IMR-90 (cell line): ENCODE measurements around the gene DPH7. TPM values are rescaled to one million over a fixed set of nuclear protein-coding genes. Genes with fewer than 3 reads are reported as not detected.
A peak's percentile ranks its signal among the peaks of the same experiment; 100 is the strongest.

ENCODE experiments used
- ATAC-seq: fragments of 200-7000 bp; cut with Tn5 transposase; 2 replicates; pipeline ENCODE4 v1.9.1; 2020; ENCODE audit warnings: low read depth, mild to moderate bottlenecking, moderate library complexity
- BruUV-seq: library from RNA; stranded (reverse); fragments of 400-500 nt; replicated peaks from 2 replicates; lab custom pipeline; 2021; lab: Mats Ljungman, UMichigan
- CTCF ChIA-PET: fragments of 300-600 bp; formaldehyde crosslinking; extraction: SDS; loops from one replicate; lab custom pipeline; 2021; ENCODE audit warnings: antibody characterized with exemption; lab: Yijun Ruan, JAX
- POLR2A ChIA-PET: fragments of 300-600 bp; sonication (Branson Sonifier 250); formaldehyde crosslinking; loops from one replicate; lab custom pipeline; 2022; ENCODE audit warnings: antibody characterized with exemption; ENCODE audit not compliant: unreplicated experiment; lab: Charles Lee
- DNase-seq: peaks from one replicate; pipeline ENCODE4 v3.0.0; 2013
- H2AFZ ChIP-seq: replicated peaks from 2 replicates; pipeline ENCODE3; 2013; ENCODE audit warnings: low read length, mild to moderate bottlenecking; ENCODE audit not compliant: poor library complexity
- H2AK5ac ChIP-seq: 2 replicates; pipeline ENCODE4 v1.6.1; 2013; ENCODE audit warnings: low read depth, low read length, inconsistent platforms
- H2AK9ac ChIP-seq: replicated peaks from 2 replicates; pipeline ENCODE3; 2013; ENCODE audit warnings: mild to moderate bottlenecking, low read depth, low read length, moderate library complexity; ENCODE audit not compliant: poor library complexity
- H2BK120ac ChIP-seq: 2 replicates; pipeline ENCODE4 v1.6.1; 2013; ENCODE audit warnings: low read depth, low read length, inconsistent platforms
- H2BK15ac ChIP-seq: 3 replicates; pipeline ENCODE4 v1.6.1; 2013; ENCODE audit warnings: low read depth, low read length, inconsistent platforms
- H2BK20ac ChIP-seq: 2 replicates; pipeline ENCODE4 v1.6.1; 2013; ENCODE audit warnings: low read depth, mild to moderate bottlenecking, inconsistent platforms, low read length, moderate library complexity
- H2BK5ac ChIP-seq: 2 replicates; pipeline ENCODE4 v1.6.1; 2013; ENCODE audit warnings: mild to moderate bottlenecking, low read depth, low read length, inconsistent platforms; ENCODE audit not compliant: poor library complexity, severe bottlenecking
- H3K14ac ChIP-seq: replicated peaks from 2 replicates; pipeline ENCODE4 v1.6.1; 2013; ENCODE audit warnings: low read depth, low read length, inconsistent platforms
- H3K18ac ChIP-seq: 2 replicates; pipeline ENCODE4 v1.6.1; 2013; ENCODE audit warnings: low read depth, low read length, control low read depth
- H3K23ac ChIP-seq: 2 replicates; pipeline ENCODE4 v1.6.1; 2013; ENCODE audit warnings: low read depth, low read length, inconsistent platforms
- H3K27ac ChIP-seq: 2 replicates; pipeline ENCODE4 v1.5.1; 2013; ENCODE audit warnings: mild to moderate bottlenecking, control low read depth, low read length; ENCODE audit not compliant: insufficient read depth
- H3K27me3 ChIP-seq: 2 replicates; pipeline ENCODE4 v1.6.1; 2013; ENCODE audit warnings: low read length; ENCODE audit not compliant: control insufficient read depth, insufficient read depth
- H3K36me3 ChIP-seq: 2 replicates; pipeline ENCODE4 v1.6.1; 2013; ENCODE audit warnings: low read length, mixed read lengths; ENCODE audit not compliant: control insufficient read depth, insufficient read depth
- H3K4ac ChIP-seq: 2 replicates; pipeline ENCODE4 v1.6.1; 2013; ENCODE audit warnings: low read depth, low read length, inconsistent platforms
- H3K4me1 ChIP-seq: 2 replicates; pipeline ENCODE4 v1.6.1; 2013; ENCODE audit warnings: low read length, mixed read lengths; ENCODE audit not compliant: control insufficient read depth, insufficient read depth
- H3K4me2 ChIP-seq: 2 replicates; pipeline ENCODE4 v1.6.1; 2013; ENCODE audit warnings: low read depth, mild to moderate bottlenecking, control low read depth, low read length, moderate library complexity
- H3K4me3 ChIP-seq: 2 replicates; pipeline ENCODE4 v1.5.1; 2013; ENCODE audit warnings: low read depth, mild to moderate bottlenecking, control low read depth, low read length, moderate library complexity; ENCODE audit not compliant: insufficient read depth
- H3K56ac ChIP-seq: 2 replicates; pipeline ENCODE4 v1.6.1; 2013; ENCODE audit warnings: low read length, inconsistent platforms; ENCODE audit not compliant: insufficient read depth; ENCODE audit errors: extremely low read depth
- H3K79me1 ChIP-seq, 2 experiments: 2 replicates each; pipeline ENCODE4 v1.6.1; 2013; ENCODE audit warnings: low read length in 2 of 2, inconsistent platforms in 1 of 2, low read depth in 1 of 2
- H3K9ac ChIP-seq: 2 replicates; pipeline ENCODE4 v1.6.1; 2013; ENCODE audit warnings: low read depth, low read length, control low read depth
- H3K9me1 ChIP-seq: 2 replicates; pipeline ENCODE4 v1.6.1; 2013; ENCODE audit warnings: low read length, inconsistent platforms; ENCODE audit not compliant: insufficient read depth
- H3K9me3 ChIP-seq: 2 replicates; pipeline ENCODE4 v1.6.1; 2013; ENCODE audit warnings: low read length; ENCODE audit not compliant: control insufficient read depth, insufficient read depth
- H4K20me1 ChIP-seq: 2 replicates; pipeline ENCODE4 v1.6.1; 2013; ENCODE audit warnings: low read length, inconsistent platforms; ENCODE audit not compliant: insufficient read depth
- H4K5ac ChIP-seq: 2 replicates; pipeline ENCODE4 v1.6.1; 2013; ENCODE audit warnings: mild to moderate bottlenecking, low read depth, low read length, control low read depth
- H4K8ac ChIP-seq, 2 experiments: 2 replicates each; pipeline ENCODE4 v1.6.1; 2013; ENCODE audit warnings: low read depth in 2 of 2, low read length in 2 of 2, control low read depth in 1 of 2, inconsistent platforms in 1 of 2
- H4K91ac ChIP-seq: 2 replicates; pipeline ENCODE4 v1.6.1; 2013; ENCODE audit warnings: low read depth, low read length, inconsistent platforms; ENCODE audit not compliant: insufficient read depth
- CHD1 ChIP-seq: IDR thresholded peaks from 2 replicates; pipeline ENCODE4 v1.6.1; 2012; ENCODE audit warnings: low read depth, low read length, improper control_type of control experiment
- NFE2L2 ChIP-seq: fragments of 150-350 bp; IDR thresholded peaks from 2 replicates; pipeline ENCODE4 v1.6.1; 2016; ENCODE audit warnings: low read depth, mild to moderate bottlenecking, low read length
- RCOR1 ChIP-seq: IDR thresholded peaks from 2 replicates; pipeline ENCODE4 v1.6.1; 2012; ENCODE audit warnings: mild to moderate bottlenecking, low read length, improper control_type of control experiment; ENCODE audit not compliant: insufficient replicate concordance
- SMC3 ChIP-seq: fragments of 150-350 bp; IDR thresholded peaks from 2 replicates; pipeline ENCODE4 v1.6.1; 2016; ENCODE audit warnings: low read depth, mild to moderate bottlenecking, antibody characterized with exemption, low read length, moderate library complexity
- USF2 ChIP-seq: fragments of 150-350 bp; IDR thresholded peaks from 2 replicates; pipeline ENCODE4 v1.6.1; 2017; ENCODE audit warnings: mild to moderate bottlenecking, antibody characterized with exemption, low read length, low read depth
- WGBS, 2 experiments: methylation state at CpG; one replicate each; pipeline versions ENCODE4 v1.1.5 to v1.1.7; 2013; ENCODE audit warnings: missing lambda C conversion rate in 2 of 2; ENCODE audit not compliant: insufficient read length in 1 of 2; ENCODE audit errors: extremely low coverage in 2 of 2; 5-methylcytosine and 5-hydroxymethylcytosine counted together
- dilution Hi-C: fragments of 300-500 bp; cut with HindIII; formaldehyde crosslinking; loops from one replicate; pipeline ENCODE4 v1.14.3; 2018; ENCODE audit warnings: low sequenced_read_pairs; ENCODE audit not compliant: unreplicated experiment
- in situ Hi-C: fragments of 300-500 bp; cut with MboI; formaldehyde crosslinking; loops from 3 replicates; pipeline ENCODE4 v1.14.3; 2019; ENCODE audit warnings: low sequenced_read_pairs, inconsistent platforms, mixed read lengths
- intact Hi-C: fragments of 100-400 bp; cut with micrococcal nuclease; formaldehyde crosslinking; loops from 2 replicates; pipeline ENCODE4 v1.10.0; 2022
- polyA plus RNA-seq, 3 experiments: library from polyadenylated mRNA; depleted of rRNA; stranded (reverse); fragments of >200 nt; gene quantifications; 2 replicates each; pipeline ENCODE4 v1.2.3, GENCODE V29; 2012; ENCODE audit warnings: low replicate concordance in 1 of 3
- total RNA-seq: library from RNA; depleted of rRNA; stranded (reverse); fragments of >200 nt; gene quantifications from 2 replicates; pipeline ENCODE4 v1.2.3, GENCODE V29; 2012

DPH7 gene
- total and polyA plus RNA-seq, 2 of the 4 experiments (the other 2 are of a cell fraction) = 12.5 to 33.7 TPM

- TF ChIP-seq USF2 = no peak
- TF ChIP-seq NFE2L2 = no peak
Observed at GRCh38 chr9:137606734-137607138, 28.0 kb upstream of the DPH7 start (continued).

- Histone ChIP-seq H2BK5ac (no peak overlapping the region), H2BK120ac (no peak overlapping the region), H3K4me3 (peak overlapping the region; percentile 84), H3K18ac (no peak overlapping the region), H3K36me3 (no peaks in the 10 kb centered on the region), H4K91ac (no peak overlapping the region; the same call in 1 of the 2 replicates), H2AK9ac (peak overlapping the region; percentile 92), H3K23ac (0 out of 2 replicates have a peak overlapping the region, but pooled peaks have one; percentile 0), H3K56ac (no peak overlapping the region), H4K5ac (no peak overlapping the region), H3K27ac (no peak overlapping the region; the same call in 1 of the 2 replicates), H3K9me3 (no peaks in the 10 kb centered on the region), H3K4me2 (peak overlapping the region; percentile 88), H2AFZ (peak overlapping the region; percentile 96), H2BK15ac (no peak overlapping the region), H3K4ac (no peak overlapping the region), H3K4me1 (peaks cover 15% of the 10 kb centered on the region), H3K79me1 (peaks cover 6 to 35% of the 10 kb centered on the region in 2 experiments; a peak in 3 of 4 replicates), H4K8ac (0 out of 4 replicates have a peak overlapping the region, but pooled peaks of 1 of the 2 experiments have one; percentile 39), H2AK5ac (no peak overlapping the region), H4K20me1 (peaks cover 19% of the 10 kb centered on the region), H2BK20ac (no peak overlapping the region), H3K27me3 (peaks cover 5% of the 10 kb centered on the region; the same call in 1 of the 2 replicates), H3K9ac (peak overlapping the region; percentile 80), H3K14ac (no peak overlapping the region), H3K9me1 (0 out of 2 replicates have a peak, but pooled peaks cover 3% of the 10 kb centered on the region)
- 9% methylated on average over 35 of the region's 57 CpGs; no CpG with 5 or more reads in 1 of the 2 experiments for WGBS, 2 experiments
- BruUV-seq = no TSS peak
- POLR2A ChIA-PET = no interaction called here
- TF ChIP-seq SMC3 (no peak), CHD1 (0 out of 2 replicates have a peak, but pooled peaks have one; percentile 52), RCOR1 (peak; percentile 25)
- ATAC-seq (peak; percentile 6), DNase-seq (no peak)
- CTCF ChIA-PET = no interaction called here
- in situ Hi-C loops (no loop called here), intact Hi-C loops (no loop called here), dilution Hi-C loops (no loop called here)
Observed at GRCh38 chr9:137606005-137606621, 27.4 kb upstream of the DPH7 start.
